Gastrocnemius medialis (tissue), 4 donors: ENCODE results near the gene PRDM2. TPM values are rescaled to one million over a fixed set of nuclear protein-coding genes. Genes with fewer than 3 reads are reported as not detected.

ENCODE experiments used
- ATAC-seq, 2 donors: fragments of 150-250 bp; one replicate each; pipeline ENCODE4 v1.9.1; 2016
- DNase-seq, 2 donors: peaks; one replicate each; pipeline ENCODE4 v3.0.0-alpha.2; 2019
- H3K27ac ChIP-seq, 4 donors: fragments of 200-600 bp; sonication (generic); 1 replicate in 1 of 4; 2 replicates in 3 of 4; pipeline ENCODE4 v1.5.1; 2016 to 2018; ENCODE audit warnings: mild to moderate bottlenecking in 2 of 4, moderate library complexity in 1 of 4
- H3K27me3 ChIP-seq, 3 donors: fragments of 200-600 bp; sonication (generic) in 2 of 3; 1 replicate in 1 of 3; 2 replicates in 2 of 3; pipeline versions ENCODE4 v1.5.1 to v1.6.0; 2016 to 2019; ENCODE audit warnings: mild to moderate bottlenecking in 1 of 3, moderate library complexity in 1 of 3
- H3K36me3 ChIP-seq, 2 donors: fragments of 200-600 bp; sonication (generic) in 1 of 2; one replicate each; pipeline ENCODE4 v1.5.1; 2017 to 2018
- H3K4me1 ChIP-seq, 2 donors: fragments of 200-600 bp; sonication (generic) in 1 of 2; one replicate each; pipeline ENCODE4 v1.5.1; 2016 to 2017; ENCODE audit warnings: mild to moderate bottlenecking in 2 of 2
- H3K4me3 ChIP-seq, 4 donors: fragments of 200-600 bp; sonication (generic) in 3 of 4; 1 replicate in 1 of 4; 2 replicates in 3 of 4; pipeline ENCODE4 v1.5.1; 2016 to 2019; ENCODE audit warnings: mild to moderate bottlenecking in 2 of 4
- H3K9me3 ChIP-seq, 3 donors: fragments of 200-600 bp; sonication (generic) in 2 of 3; 1 replicate in 1 of 3; 2 replicates in 2 of 3; pipeline ENCODE4 v1.5.1; 2016 to 2019
- POLR2A ChIP-seq, 2 donors: fragments of 450-650 bp; IDR thresholded peaks; one replicate each; pipeline ENCODE4 v1.6.1; 2017; ENCODE audit warnings: antibody characterized with exemption in 2 of 2, mild to moderate bottlenecking in 2 of 2, moderate library complexity in 2 of 2
- in situ Hi-C, 4 donors: fragments of 200-750 bp; cut with MboI; loops; one replicate each; pipeline versions ENCODE4 v1.15.0 to v1.8.0; 2017; ENCODE audit warnings: low sequenced_read_pairs in 4 of 4
- intact Hi-C: fragments of 100-400 bp; cut with DNase I; formaldehyde crosslinking; loops from one replicate; pipeline ENCODE4 v1.15.1; 2023; ENCODE audit warnings: low total_unique reads
- total RNA-seq, 4 donors: library from RNA; depleted of rRNA; stranded (reverse); fragments of >200 nt; gene quantifications; one replicate each; pipeline versions ENCODE4 v1.1.0 to v1.2.3, GENCODE V29; 2016
- TF ChIP-seq, protein P1 (sequence below), 5 experiments: fragments of 450-650 bp in 3 of 5; fragments of 200-600 bp in 2 of 5; sonication (generic) in 2 of 5; IDR thresholded peaks in 4 of 5; conservative IDR thresholded peaks in 1 of 5; 1 replicate in 4 of 5; 2 replicates in 1 of 5; pipeline ENCODE4 v1.5.1; 2016 to 2019; ENCODE audit warnings: antibody characterized with exemption in 5 of 5, mild to moderate bottlenecking in 3 of 5, moderate library complexity in 3 of 5

The PRDM2 gene
- total RNA-seq, 4 donors from 2014 or later, result 24.1 to 38.3 (median 35.6) TPM

DNA sequence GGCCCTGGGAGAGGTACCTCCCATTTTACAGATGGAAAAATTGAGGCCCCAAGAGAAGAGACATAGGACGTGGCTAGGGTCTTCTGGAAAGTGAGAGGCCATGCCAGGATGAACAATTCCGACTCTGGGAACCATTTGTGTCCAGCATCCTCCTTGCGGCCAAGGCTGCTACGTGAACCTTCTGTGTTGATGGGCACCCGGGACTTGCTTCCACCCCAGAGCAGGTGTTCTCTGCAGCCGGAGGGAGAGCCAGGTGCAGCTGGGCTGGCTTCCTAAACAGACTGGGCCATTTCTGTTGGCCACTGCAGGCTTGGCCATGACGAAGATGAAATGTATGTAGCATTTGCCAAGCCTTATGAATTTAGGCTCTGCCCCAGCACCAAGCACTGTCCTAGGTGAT, 118.9 kb downstream of the PRDM2 start:
- ATAC-seq, result no peak
- Histone ChIP-seq H3K4me1 (peaks cover 0 to 5% of the 10 kb centered on the region in 2 donors), H3K27ac (no peak overlapping the region), H3K9me3 (no peaks in the 10 kb centered on the region), H3K36me3 (peaks cover 0 to 34% of the 10 kb centered on the region in 2 donors), H3K27me3 (no peaks in the 10 kb centered on the region), H3K4me3 (no peak overlapping the region)
- intact Hi-C loops, result no loop called here
- TF ChIP-seq POLR2A (IDR thresholded peaks at IDR 0.05), result no peak
- TF ChIP-seq, protein P1, sequence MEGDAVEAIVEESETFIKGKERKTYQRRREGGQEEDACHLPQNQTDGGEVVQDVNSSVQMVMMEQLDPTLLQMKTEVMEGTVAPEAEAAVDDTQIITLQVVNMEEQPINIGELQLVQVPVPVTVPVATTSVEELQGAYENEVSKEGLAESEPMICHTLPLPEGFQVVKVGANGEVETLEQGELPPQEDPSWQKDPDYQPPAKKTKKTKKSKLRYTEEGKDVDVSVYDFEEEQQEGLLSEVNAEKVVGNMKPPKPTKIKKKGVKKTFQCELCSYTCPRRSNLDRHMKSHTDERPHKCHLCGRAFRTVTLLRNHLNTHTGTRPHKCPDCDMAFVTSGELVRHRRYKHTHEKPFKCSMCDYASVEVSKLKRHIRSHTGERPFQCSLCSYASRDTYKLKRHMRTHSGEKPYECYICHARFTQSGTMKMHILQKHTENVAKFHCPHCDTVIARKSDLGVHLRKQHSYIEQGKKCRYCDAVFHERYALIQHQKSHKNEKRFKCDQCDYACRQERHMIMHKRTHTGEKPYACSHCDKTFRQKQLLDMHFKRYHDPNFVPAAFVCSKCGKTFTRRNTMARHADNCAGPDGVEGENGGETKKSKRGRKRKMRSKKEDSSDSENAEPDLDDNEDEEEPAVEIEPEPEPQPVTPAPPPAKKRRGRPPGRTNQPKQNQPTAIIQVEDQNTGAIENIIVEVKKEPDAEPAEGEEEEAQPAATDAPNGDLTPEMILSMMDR (IDR thresholded peaks at IDR 0.05 in 4 of 5, conservative IDR thresholded peaks at IDR 0.05 in 1 of 5), result no peak
- in situ Hi-C loops, result no loop called here
- DNase-seq, result no peak

DNA sequence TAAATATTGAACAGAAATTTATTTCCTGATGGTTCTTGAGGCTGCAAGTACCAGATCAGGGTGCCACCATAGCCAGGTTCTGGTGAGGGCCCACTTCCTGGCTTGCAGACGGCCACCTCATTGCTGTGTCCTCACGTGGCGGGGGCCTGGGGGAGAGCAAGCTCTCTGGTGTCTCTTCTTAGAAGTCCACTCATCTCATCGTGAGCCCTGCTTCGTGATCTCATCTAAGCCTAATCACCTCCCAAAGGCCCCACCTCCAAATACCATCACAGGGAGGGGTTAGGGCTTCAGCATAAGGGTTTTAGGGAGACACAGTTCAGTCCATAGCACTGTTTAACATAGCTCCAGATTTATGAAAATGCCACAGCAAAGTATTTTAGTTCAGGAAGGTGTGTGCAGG, 119.7 kb downstream of the PRDM2 start:
- H3K4me1 ChIP-seq, result peaks cover 0 to 5% of the 10 kb centered on the region in 2 donors
- no peaks in the 10 kb centered on the region for H3K27me3 ChIP-seq
- H3K36me3 ChIP-seq, result peaks cover 0 to 33% of the 10 kb centered on the region in 2 donors
- H3K27ac ChIP-seq, result no peak overlapping the region
- H3K4me3 ChIP-seq, result no peak overlapping the region
- DNase-seq (no peak), ATAC-seq (no peak)
- intact Hi-C loops (no loop called here), in situ Hi-C loops (loop anchor here in 2 of 4 donors (10.0 kb wide), 2 partner anchors 135 to 155 kb away; no protein-coding TSS in a partner anchor)
- H3K9me3 ChIP-seq, result no peaks in the 10 kb centered on the region
- TF ChIP-seq, protein P1 (IDR thresholded peaks at IDR 0.05 in 4 of 5, conservative IDR thresholded peaks at IDR 0.05 in 1 of 5), result no peak
- no peak for TF ChIP-seq POLR2A (IDR thresholded peaks at IDR 0.05)

DNA sequence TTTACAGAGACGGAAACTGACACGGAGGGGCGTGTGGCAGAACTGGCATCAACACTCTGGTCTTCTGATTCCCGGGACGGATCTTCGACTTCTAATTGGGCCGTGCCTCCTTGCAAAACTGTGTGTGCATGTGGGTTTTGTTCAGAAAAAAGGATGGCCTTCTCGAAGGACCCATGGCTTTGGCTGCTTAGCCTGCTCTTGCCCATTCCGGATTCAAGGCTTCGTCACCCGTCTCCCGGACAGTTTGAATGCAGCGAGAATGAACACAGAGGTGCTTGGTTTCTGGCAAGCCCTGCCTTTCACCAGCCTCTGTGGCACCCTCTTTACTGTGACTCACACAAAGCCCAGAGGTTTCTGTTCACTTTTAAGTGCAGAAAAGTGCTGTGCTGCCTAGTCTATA, 120.1 kb downstream of the PRDM2 start:
- H3K4me3 ChIP-seq, result no peak overlapping the region
- TF ChIP-seq, protein P1 (IDR thresholded peaks at IDR 0.05 in 4 of 5, conservative IDR thresholded peaks at IDR 0.05 in 1 of 5), result no peak
- TF ChIP-seq POLR2A (IDR thresholded peaks at IDR 0.05), result no peak
- H3K27me3 ChIP-seq, result no peaks in the 10 kb centered on the region
- intact Hi-C loops (no loop called here), in situ Hi-C loops (loop anchor here in 2 of 4 donors (10.0 kb wide), 2 partner anchors 135 to 155 kb away; no protein-coding TSS in a partner anchor)
- DNase-seq (no peak), ATAC-seq (no peak)
- peaks cover 0 to 29% of the 10 kb centered on the region in 2 donors for H3K36me3 ChIP-seq
- no peaks in the 10 kb centered on the region for H3K9me3 ChIP-seq
- H3K4me1 ChIP-seq, result peaks cover 0 to 5% of the 10 kb centered on the region in 2 donors
- H3K27ac ChIP-seq, result no peak overlapping the region

DNA sequence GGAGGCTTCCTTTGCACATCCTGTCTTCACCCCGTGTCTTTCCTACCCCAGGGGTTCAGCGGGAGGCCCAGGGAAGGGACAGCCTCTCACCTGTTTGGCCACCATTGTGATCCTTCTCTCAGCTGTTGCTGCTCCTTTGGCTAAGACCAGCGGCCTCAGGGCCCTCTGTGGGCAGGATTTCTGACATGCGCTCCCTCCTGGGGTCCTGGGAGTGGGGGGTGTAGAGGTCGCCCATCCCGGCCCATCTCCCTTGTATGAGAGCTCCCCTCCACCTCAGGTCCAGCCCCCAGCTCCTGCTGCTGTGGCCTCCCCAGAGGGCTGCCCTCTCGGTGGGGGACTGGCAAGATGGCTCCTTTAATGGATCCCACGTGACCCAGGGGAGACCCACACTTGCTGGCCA, 120.5 kb downstream of the PRDM2 start:
- Histone ChIP-seq H3K36me3 (peaks cover 0 to 29% of the 10 kb centered on the region in 2 donors), H3K9me3 (no peaks in the 10 kb centered on the region), H3K4me1 (peaks cover 0 to 2% of the 10 kb centered on the region in 2 donors), H3K27ac (no peak overlapping the region), H3K27me3 (no peaks in the 10 kb centered on the region), H3K4me3 (no peak overlapping the region)
- DNase-seq (no peak), ATAC-seq (no peak)
- intact Hi-C loops (no loop called here), in situ Hi-C loops (loop anchor here in 2 of 4 donors (10.0 kb wide), 2 partner anchors 134 to 156 kb away; no protein-coding TSS in a partner anchor)
- TF ChIP-seq POLR2A (IDR thresholded peaks at IDR 0.05), result no peak
- TF ChIP-seq, protein P1 (IDR thresholded peaks at IDR 0.05 in 4 of 5, conservative IDR thresholded peaks at IDR 0.05 in 1 of 5), result no peak
